HepG2 (cell line): Measurements from ENCODE around the gene RBBP5. TPM values are rescaled to one million over a fixed set of nuclear protein-coding genes. Genes with fewer than 3 reads are reported as not detected.

Experiments used
- ATAC-seq: fragments of 200-7000 bp; cut with Tn5 transposase; 3 replicates; pipeline ENCODE4 v1.9.1; 2020; ENCODE audit warnings: mild to moderate bottlenecking, moderate library complexity
- BruUV-seq: library from RNA; stranded (reverse); fragments of 400-500 nt; replicated peaks from 2 replicates; lab custom pipeline; 2021; lab: Mats Ljungman, UMichigan
- CTCF ChIA-PET: fragments of 300-600 bp; formaldehyde crosslinking; extraction: SDS; loops from one replicate; lab custom pipeline; 2021; ENCODE audit warnings: low total read pairs, inconsistent platforms, low intra/inter-chr PET ratio; lab: Yijun Ruan, JAX
- POLR2A ChIA-PET: fragments of 350-600 bp; sonication (Branson Sonifier 250); formaldehyde crosslinking; loops from one replicate; lab custom pipeline; 2020; ENCODE audit warnings: antibody characterized with exemption, inconsistent platforms; lab: Yijun Ruan, JAX
- DNase-seq: peaks from one replicate; pipeline ENCODE4 v3.0.0-alpha.2; 2015; ENCODE audit warnings: low spot score
- FAIRE-seq: peaks from 3 replicates; lab custom pipeline; 2011; peaks lifted over from hg19 to GRCh38; lab: Jason Lieb, UNC
- H2AFZ ChIP-seq: one replicate; pipeline ENCODE4 v1.6.1; 2011; ENCODE audit warnings: low read length, inconsistent platforms
- H3K27ac ChIP-seq: fragments of 300-600 bp; 3 replicates; pipeline ENCODE4 v1.8.0; 2011; ENCODE audit warnings: mixed run types, mild to moderate bottlenecking, mixed read lengths, low read length, inconsistent platforms; ENCODE audit not compliant: insufficient read depth; ENCODE audit errors: extremely low read length
- H3K27me3 ChIP-seq, 2 experiments: fragments of 200-600 bp in 1 of 2; 2 replicates in 1 of 2; 3 replicates in 1 of 2; pipeline versions ENCODE4 v1.6.0 to v1.8.0; 2011; ENCODE audit warnings: low read length in 2 of 2, mild to moderate bottlenecking in 2 of 2, moderate library complexity in 2 of 2, inconsistent platforms in 1 of 2; ENCODE audit not compliant: insufficient read depth in 2 of 2, control insufficient read depth in 1 of 2
- H3K36me3 ChIP-seq, 2 experiments: fragments of 200-600 bp in 1 of 2; replicated peaks in 1 of 2; 2 replicates in 1 of 2; 3 replicates in 1 of 2; pipeline versions ENCODE4 v1.5.1 to v1.8.0; 2011; ENCODE audit warnings: low read length in 2 of 2, inconsistent platforms in 1 of 2; ENCODE audit not compliant: insufficient read depth in 2 of 2, control insufficient read depth in 1 of 2
- H3K4me1 ChIP-seq: 2 replicates; pipeline ENCODE4 v1.5.1; 2012; ENCODE audit warnings: low read length, inconsistent platforms; ENCODE audit not compliant: insufficient read depth
- H3K4me2 ChIP-seq: 2 replicates; pipeline ENCODE4 v1.6.0; 2011; ENCODE audit warnings: low read depth, low read length, inconsistent platforms
- H3K4me3 ChIP-seq, 3 experiments: fragments of 200-600 bp in 1 of 3; sonication (generic), shearing (Covaris generic) in 1 of 3; replicated peaks in 1 of 3; 2 replicates each; pipeline ENCODE4 v1.5.1; 2011 to 2016; ENCODE audit warnings: low read length in 3 of 3, inconsistent platforms in 2 of 3, low read depth in 2 of 3, mild to moderate bottlenecking in 2 of 3, control low read depth in 1 of 3, mixed read lengths in 1 of 3; ENCODE audit not compliant: insufficient read depth in 1 of 3
- H3K79me2 ChIP-seq: one replicate; pipeline ENCODE4 v1.6.1; 2011; ENCODE audit warnings: low read length, inconsistent platforms; ENCODE audit not compliant: insufficient read depth
- H3K9ac ChIP-seq: 2 replicates; pipeline ENCODE4 v1.6.0; 2011; ENCODE audit warnings: mild to moderate bottlenecking, low read depth, low read length, inconsistent platforms; ENCODE audit not compliant: insufficient read depth
- H3K9me3 ChIP-seq: 2 replicates; pipeline ENCODE4 v1.5.1; 2012; ENCODE audit warnings: mild to moderate bottlenecking, low read length
- H4K20me1 ChIP-seq: 2 replicates; pipeline ENCODE4 v1.6.0; 2011; ENCODE audit warnings: inconsistent platforms, mild to moderate bottlenecking, low read length, moderate library complexity; ENCODE audit not compliant: insufficient read depth
- GTF2F1 ChIP-seq: fragments of 150-350 bp; IDR thresholded peaks from 2 replicates; pipeline ENCODE4 v1.6.1; 2014; ENCODE audit warnings: low read length
- RARG ChIP-seq: sonication (generic); formaldehyde crosslinking; IDR thresholded peaks from 2 replicates; pipeline ENCODE4 v1.4.0; 2020; ENCODE audit warnings: low read depth, mild to moderate bottlenecking, missing genetic modification reagents
- SIX1 ChIP-seq: sonication (generic); formaldehyde crosslinking; IDR thresholded peaks from 2 replicates; pipeline ENCODE4 v1.4.0; 2020; ENCODE audit warnings: missing genetic modification reagents, borderline replicate concordance
- ZNF383 ChIP-seq: sonication (generic); formaldehyde crosslinking; IDR thresholded peaks from 2 replicates; pipeline ENCODE4 v1.4.0; 2020; ENCODE audit warnings: missing genetic modification reagents, mild to moderate bottlenecking, borderline replicate concordance
- ZNF558 ChIP-seq: sonication (generic); formaldehyde crosslinking; IDR thresholded peaks from 2 replicates; pipeline ENCODE4 v1.9.0; 2022; ENCODE audit warnings: mild to moderate bottlenecking, missing genetic modification reagents, borderline replicate concordance
- ZNF629 ChIP-seq: sonication (generic); formaldehyde crosslinking; conservative IDR thresholded peaks from 2 replicates; pipeline ENCODE4 v1.5.0; 2020; ENCODE audit warnings: missing genetic modification reagents
- WGBS: methylation state at CpG from one replicate; pipeline ENCODE4 v1.1.6; 2017; ENCODE audit warnings: low lambda C conversion rate; 5-methylcytosine and 5-hydroxymethylcytosine counted together
- in situ Hi-C: cut with HindIII; loops from 2 replicates; pipeline ENCODE4 v1.10.0; 2017; ENCODE audit warnings: low pct_unique_long_range_greater_than_20kb; ENCODE audit not compliant: extremely low pct_ligation_motif_present
- intact Hi-C: fragments of 100-400 bp; cut with micrococcal nuclease; formaldehyde crosslinking; loops from one replicate; pipeline ENCODE4 v1.10.0; 2022; ENCODE audit not compliant: unreplicated experiment
- polyA plus RNA-seq, 8 experiments: library from polyadenylated mRNA; depleted of rRNA in 3 of 8; stranded (reverse) in 7 of 8; unstranded in 1 of 8; fragments of >200 nt; fragmentation: Illumina TruSeq in 4 of 8; extraction: Trizol in 4 of 8; gene quantifications; 2 replicates each; pipeline versions ENCODE4 v1.2.1 to v1.2.3, GENCODE V29; 2011 to 2016; ENCODE audit warnings: low read depth in 4 of 8, missing spikeins in 1 of 8, mixed read lengths in 1 of 8; ENCODE audit not compliant: insufficient read depth in 1 of 8
- total RNA-seq, 5 experiments: library from RNA; depleted of rRNA; stranded (reverse); fragments of >200 nt; fragmentation: Illumina TruSeq; extraction: Trizol; gene quantifications; 2 replicates each; pipeline ENCODE4 v1.2.3, GENCODE V29; 2016; ENCODE audit warnings: low read depth in 1 of 5
- TF ChIP-seq, protein P1 (sequence below): sonication (generic); formaldehyde crosslinking; IDR thresholded peaks from 2 replicates; pipeline ENCODE4 v1.8.1; 2023; ENCODE audit warnings: missing genetic modification reagents, mild to moderate bottlenecking, borderline replicate concordance
- TF ChIP-seq, protein P2 (sequence below): sonication (generic); formaldehyde crosslinking; IDR thresholded peaks from 2 replicates; pipeline ENCODE4 v1.4.0; 2020; ENCODE audit warnings: mild to moderate bottlenecking, missing genetic modification reagents
- TF ChIP-seq, protein P3 (sequence below): sonication (generic); formaldehyde crosslinking; IDR thresholded peaks from 2 replicates; pipeline ENCODE4 v1.5.0; 2020; ENCODE audit warnings: missing genetic modification reagents
- TF ChIP-seq, protein P4 (sequence below): sonication (generic); formaldehyde crosslinking; IDR thresholded peaks from 2 replicates; pipeline ENCODE4 v1.9.0; 2021; ENCODE audit warnings: mild to moderate bottlenecking, missing genetic modification reagents
- TF ChIP-seq, protein P5 (sequence below): IDR thresholded peaks from 2 replicates; pipeline ENCODE4 v1.6.1; 2012; ENCODE audit warnings: low read depth, low read length, improper control_type of control experiment

The RBBP5 gene
- total and polyA plus RNA-seq, 2 of the 13 experiments (the other 11 are each of a cell fraction or from before 2014, with no cell fraction given) = 6.6 to 17.1 TPM

DNA sequence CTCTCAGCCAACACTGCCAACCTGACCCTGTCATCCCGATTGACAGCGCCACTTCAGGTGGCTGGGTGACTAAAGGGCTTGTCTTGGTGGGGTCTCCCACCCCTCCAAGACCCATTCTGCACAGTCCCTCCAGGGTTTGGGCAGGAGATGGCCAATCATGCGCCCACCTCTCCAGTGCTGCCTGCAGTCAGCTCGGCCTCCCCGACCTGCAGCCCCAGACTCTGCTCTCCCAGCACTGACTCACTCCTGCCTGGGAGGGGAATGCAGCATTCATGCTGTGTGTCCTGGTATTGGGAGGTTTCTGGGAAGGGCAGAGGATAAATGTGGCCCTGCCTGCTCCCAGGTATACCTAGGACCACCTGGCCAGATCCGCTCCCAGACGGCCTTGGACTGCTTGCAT, 47.3 kb downstream of the RBBP5 start (continued):
- TF ChIP-seq, protein P1, sequence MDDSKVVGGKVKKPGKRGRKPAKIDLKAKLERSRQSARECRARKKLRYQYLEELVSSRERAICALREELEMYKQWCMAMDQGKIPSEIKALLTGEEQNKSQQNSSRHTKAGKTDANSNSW (CRISPR knock-in tag) = no peak
- TF ChIP-seq, all 625 proteins: peak for 0

DNA sequence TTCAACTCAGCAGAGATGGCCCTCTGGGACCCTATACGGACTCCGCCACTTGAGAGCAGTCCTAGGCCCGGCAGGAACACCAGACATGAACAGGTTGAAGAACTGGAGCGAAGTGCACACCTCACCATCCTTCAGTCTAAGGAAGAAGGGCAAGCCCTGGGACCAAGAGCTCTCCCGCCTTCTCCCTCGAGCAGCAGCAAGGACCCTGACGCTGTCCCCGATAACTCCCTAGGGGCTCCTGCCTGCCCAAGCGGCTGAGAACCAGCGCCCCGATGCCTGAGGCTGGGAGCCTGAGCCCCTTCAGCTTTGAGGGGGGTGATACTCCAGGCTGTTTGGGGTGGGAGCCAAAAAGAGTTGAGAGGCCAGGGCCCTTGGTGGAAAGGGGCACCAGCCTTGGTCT, 47.7 kb downstream of the RBBP5 start:
- Histone ChIP-seq H3K27me3 (peaks cover 0 to 25% of the 10 kb centered on the region in 2 experiments; a peak in 3 of 5 replicates), H3K4me2 (no peak overlapping the region), H2AFZ (no peak overlapping the region), H3K79me2 (no peaks in the 10 kb centered on the region), H3K9me3 (no peaks in the 10 kb centered on the region), H3K9ac (no peak overlapping the region), H3K4me1 (no peaks in the 10 kb centered on the region), H3K36me3 (no peaks in the 10 kb centered on the region), H3K4me3 (no peak overlapping the region), H3K27ac (no peak overlapping the region), H4K20me1 (no peaks in the 10 kb centered on the region)
- intact Hi-C loops = no loop called here
- no TSS peak for BruUV-seq
- no peak for FAIRE-seq
- POLR2A ChIA-PET = no interaction called here
- TF ChIP-seq GTF2F1 (no peak), RARG (no peak), ZNF383 (CRISPR knock-in tag) (no peak), ZNF558 (CRISPR knock-in tag) (no peak), SIX1 (no peak), ZNF629 (no peak)
- TF ChIP-seq, protein P2, sequence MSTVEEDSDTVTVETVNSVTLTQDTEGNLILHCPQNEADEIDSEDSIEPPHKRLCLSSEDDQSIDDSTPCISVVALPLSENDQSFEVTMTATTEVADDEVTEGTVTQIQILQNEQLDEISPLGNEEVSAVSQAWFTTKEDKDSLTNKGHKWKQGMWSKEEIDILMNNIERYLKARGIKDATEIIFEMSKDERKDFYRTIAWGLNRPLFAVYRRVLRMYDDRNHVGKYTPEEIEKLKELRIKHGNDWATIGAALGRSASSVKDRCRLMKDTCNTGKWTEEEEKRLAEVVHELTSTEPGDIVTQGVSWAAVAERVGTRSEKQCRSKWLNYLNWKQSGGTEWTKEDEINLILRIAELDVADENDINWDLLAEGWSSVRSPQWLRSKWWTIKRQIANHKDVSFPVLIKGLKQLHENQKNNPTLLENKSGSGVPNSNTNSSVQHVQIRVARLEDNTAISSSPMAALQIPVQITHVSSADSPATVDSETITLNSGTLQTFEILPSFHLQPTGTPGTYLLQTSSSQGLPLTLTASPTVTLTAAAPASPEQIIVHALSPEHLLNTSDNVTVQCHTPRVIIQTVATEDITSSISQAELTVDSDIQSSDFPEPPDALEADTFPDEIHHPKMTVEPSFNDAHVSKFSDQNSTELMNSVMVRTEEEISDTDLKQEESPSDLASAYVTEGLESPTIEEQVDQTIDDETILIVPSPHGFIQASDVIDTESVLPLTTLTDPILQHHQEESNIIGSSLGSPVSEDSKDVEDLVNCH (CRISPR knock-in tag) = no peak
- TF ChIP-seq, protein P3, sequence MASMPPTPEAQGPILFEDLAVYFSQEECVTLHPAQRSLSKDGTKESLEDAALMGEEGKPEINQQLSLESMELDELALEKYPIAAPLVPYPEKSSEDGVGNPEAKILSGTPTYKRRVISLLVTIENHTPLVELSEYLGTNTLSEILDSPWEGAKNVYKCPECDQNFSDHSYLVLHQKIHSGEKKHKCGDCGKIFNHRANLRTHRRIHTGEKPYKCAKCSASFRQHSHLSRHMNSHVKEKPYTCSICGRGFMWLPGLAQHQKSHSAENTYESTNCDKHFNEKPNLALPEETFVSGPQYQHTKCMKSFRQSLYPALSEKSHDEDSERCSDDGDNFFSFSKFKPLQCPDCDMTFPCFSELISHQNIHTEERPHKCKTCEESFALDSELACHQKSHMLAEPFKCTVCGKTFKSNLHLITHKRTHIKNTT (CRISPR knock-in tag) = no peak
- TF ChIP-seq, protein P4, sequence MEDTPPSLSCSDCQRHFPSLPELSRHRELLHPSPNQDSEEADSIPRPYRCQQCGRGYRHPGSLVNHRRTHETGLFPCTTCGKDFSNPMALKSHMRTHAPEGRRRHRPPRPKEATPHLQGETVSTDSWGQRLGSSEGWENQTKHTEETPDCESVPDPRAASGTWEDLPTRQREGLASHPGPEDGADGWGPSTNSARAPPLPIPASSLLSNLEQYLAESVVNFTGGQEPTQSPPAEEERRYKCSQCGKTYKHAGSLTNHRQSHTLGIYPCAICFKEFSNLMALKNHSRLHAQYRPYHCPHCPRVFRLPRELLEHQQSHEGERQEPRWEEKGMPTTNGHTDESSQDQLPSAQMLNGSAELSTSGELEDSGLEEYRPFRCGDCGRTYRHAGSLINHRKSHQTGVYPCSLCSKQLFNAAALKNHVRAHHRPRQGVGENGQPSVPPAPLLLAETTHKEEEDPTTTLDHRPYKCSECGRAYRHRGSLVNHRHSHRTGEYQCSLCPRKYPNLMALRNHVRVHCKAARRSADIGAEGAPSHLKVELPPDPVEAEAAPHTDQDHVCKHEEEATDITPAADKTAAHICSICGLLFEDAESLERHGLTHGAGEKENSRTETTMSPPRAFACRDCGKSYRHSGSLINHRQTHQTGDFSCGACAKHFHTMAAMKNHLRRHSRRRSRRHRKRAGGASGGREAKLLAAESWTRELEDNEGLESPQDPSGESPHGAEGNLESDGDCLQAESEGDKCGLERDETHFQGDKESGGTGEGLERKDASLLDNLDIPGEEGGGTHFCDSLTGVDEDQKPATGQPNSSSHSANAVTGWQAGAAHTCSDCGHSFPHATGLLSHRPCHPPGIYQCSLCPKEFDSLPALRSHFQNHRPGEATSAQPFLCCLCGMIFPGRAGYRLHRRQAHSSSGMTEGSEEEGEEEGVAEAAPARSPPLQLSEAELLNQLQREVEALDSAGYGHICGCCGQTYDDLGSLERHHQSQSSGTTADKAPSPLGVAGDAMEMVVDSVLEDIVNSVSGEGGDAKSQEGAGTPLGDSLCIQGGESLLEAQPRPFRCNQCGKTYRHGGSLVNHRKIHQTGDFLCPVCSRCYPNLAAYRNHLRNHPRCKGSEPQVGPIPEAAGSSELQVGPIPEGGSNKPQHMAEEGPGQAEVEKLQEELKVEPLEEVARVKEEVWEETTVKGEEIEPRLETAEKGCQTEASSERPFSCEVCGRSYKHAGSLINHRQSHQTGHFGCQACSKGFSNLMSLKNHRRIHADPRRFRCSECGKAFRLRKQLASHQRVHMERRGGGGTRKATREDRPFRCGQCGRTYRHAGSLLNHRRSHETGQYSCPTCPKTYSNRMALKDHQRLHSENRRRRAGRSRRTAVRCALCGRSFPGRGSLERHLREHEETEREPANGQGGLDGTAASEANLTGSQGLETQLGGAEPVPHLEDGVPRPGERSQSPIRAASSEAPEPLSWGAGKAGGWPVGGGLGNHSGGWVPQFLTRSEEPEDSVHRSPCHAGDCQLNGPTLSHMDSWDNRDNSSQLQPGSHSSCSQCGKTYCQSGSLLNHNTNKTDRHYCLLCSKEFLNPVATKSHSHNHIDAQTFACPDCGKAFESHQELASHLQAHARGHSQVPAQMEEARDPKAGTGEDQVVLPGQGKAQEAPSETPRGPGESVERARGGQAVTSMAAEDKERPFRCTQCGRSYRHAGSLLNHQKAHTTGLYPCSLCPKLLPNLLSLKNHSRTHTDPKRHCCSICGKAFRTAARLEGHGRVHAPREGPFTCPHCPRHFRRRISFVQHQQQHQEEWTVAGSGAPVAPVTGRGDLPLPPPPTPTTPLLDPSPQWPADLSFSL (CRISPR knock-in tag) = no peak
- TF ChIP-seq, protein P5, sequence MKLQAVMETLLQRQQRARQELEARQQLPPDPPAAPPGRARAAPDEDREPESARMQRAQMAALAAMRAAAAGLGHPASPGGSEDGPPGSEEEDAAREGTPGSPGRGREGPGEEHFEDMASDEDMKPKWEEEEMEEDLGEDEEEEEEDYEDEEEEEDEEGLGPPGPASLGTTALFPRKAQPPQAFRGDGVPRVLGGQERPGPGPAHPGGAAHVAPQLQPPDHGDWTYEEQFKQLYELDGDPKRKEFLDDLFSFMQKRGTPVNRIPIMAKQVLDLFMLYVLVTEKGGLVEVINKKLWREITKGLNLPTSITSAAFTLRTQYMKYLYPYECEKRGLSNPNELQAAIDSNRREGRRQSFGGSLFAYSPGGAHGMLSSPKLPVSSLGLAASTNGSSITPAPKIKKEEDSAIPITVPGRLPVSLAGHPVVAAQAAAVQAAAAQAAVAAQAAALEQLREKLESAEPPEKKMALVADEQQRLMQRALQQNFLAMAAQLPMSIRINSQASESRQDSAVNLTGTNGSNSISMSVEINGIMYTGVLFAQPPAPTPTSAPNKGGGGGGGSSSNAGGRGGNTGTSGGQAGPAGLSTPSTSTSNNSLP = no peak
- CTCF ChIA-PET = no interaction called here
- DNase-seq = no peak
- no peak for ATAC-seq
- 75% methylated on average over 5 of the region's 11 CpGs for WGBS
- in situ Hi-C loops = no loop called here
